GM13976 (cell line): ENCODE results near the gene ATP1A4.

Experiments used
- DNase-seq: peaks from one replicate; pipeline ENCODE4 v3.0.0; 2012; ENCODE audit warnings: low spot score
- CTCF ChIP-seq: IDR thresholded peaks from 2 replicates; pipeline ENCODE4 v1.5.1; 2012; ENCODE audit warnings: borderline replicate concordance, mild to moderate bottlenecking; ENCODE audit not compliant: insufficient read depth; ENCODE audit errors: extremely low read depth, missing control alignments, control extremely low read depth
- in situ Hi-C: fragments of 300-500 bp; cut with MboI; formaldehyde crosslinking; loops from one replicate; pipeline ENCODE4 v1.12.0; 2022; ENCODE audit warnings: low sequenced_read_pairs, mixed read lengths, inconsistent platforms; ENCODE audit not compliant: unreplicated experiment

The ATP1A4 gene

DNA sequence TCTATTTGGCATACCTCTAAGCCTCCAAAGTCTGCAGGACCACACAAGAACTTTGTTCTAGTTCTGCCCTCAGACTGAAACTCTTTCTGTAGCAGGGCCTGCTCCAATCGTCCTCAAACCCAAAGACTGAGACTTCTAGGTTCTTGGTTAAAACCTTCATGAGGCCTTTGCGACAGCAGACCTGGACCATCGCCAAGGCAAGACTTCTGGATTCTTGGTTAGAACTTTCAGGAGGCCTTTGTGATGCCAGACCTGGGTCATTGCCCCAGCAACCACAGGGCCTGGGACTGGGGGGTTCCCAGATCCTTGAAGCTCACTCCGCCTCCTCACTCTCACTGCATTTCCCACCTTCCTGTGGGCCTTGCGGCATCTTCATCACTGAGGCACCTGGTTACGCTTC is at the start of gene ATP1A4:
TSS of gene ATP1A4 (plus strand) at position 301 of the 400 bp plus-strand sequence. CDS start 438 bp downstream, outside the sequence.
- no peak for DNase-seq
- in situ Hi-C loops: no loop called here
- TF ChIP-seq CTCF: no peak

- DNase-seq: no peak
- in situ Hi-C loops: no loop called here
- TF ChIP-seq CTCF: no peak
These were observed 49.5 kb upstream of the ATP1A4 start for GRCh38 chr1:160101717-160102522.

DNA sequence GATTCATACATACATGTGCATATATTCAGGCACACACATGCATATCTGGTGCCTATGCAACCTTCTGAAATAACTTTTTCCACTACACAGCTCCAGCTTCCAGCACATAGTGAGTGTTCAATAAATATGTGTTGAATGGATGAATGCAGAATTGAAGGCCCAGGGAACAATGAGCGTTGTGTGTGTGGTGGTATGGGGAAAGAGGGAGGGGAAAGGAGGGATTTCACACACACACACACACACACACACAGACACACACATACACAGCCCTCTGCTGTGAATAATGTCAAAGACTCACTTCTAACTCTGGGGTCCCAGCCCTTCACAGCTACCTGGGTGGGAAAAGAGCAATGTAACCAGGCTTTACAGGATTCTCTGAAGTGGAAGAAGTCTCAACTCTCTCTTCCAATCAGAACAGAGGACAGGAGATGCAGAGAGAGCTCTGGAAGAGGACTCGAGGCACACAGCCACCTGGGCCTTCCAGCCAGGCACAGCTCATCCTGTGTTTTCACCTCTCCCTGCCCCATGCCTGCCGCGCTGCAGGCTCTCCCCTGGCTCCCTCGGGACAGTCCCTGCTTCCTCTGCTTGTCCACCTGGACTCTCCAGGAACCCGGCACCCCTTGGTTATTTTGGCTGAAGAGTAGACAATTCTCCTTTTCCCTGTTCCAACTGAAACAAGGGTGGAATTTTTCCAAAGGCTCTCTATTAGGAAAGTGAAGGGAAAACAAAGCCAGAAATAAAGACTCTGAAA is 47.6 kb upstream of the ATP1A4 start:
- in situ Hi-C loops: no loop called here
- DNase-seq: no peak
- no peak for TF ChIP-seq CTCF

GRCh38 chr1:160104486-160104885 is 46.9 kb upstream of the ATP1A4 start:
- DNase-seq: no peak
- in situ Hi-C loops: no loop called here
- TF ChIP-seq CTCF: no peak

DNA sequence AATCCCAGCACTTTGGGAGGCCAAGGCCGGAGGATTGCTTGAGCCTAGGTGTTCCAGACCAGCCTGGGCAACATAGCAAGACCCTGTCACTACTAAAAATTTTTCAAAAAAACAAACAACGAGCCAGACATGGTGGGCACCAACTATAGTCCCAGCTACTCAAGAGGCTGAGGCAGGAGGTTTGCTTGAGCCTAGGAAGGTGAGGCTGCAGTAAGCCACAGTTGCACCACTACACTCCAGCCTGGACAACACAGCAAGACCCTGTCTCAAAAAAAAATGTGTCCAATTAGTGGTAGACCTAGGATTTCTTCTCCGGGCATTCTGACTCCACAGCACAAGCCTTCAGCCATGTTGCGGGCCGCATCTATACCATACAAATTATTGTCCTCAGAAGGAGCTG is 46.2 kb upstream of the ATP1A4 start:
- no peak for DNase-seq
- in situ Hi-C loops: no loop called here
- TF ChIP-seq CTCF: no peak

GRCh38 chr1:160107512-160107911 is 43.9 kb upstream of the ATP1A4 start:
- in situ Hi-C loops: no loop called here
- no peak for DNase-seq
- no peak for TF ChIP-seq CTCF
